HUDEP-2 (cell line): ENCODE results near the gene ST8SIA5.

Source experiments
- DNase-seq, 76 experiments: peaks; one replicate each; lab custom pipeline; 2025; ENCODE audit not compliant: unreplicated experiment in 76 of 76; lab: John Stamatoyannopoulos, UW

ST8SIA5 gene

DNA sequence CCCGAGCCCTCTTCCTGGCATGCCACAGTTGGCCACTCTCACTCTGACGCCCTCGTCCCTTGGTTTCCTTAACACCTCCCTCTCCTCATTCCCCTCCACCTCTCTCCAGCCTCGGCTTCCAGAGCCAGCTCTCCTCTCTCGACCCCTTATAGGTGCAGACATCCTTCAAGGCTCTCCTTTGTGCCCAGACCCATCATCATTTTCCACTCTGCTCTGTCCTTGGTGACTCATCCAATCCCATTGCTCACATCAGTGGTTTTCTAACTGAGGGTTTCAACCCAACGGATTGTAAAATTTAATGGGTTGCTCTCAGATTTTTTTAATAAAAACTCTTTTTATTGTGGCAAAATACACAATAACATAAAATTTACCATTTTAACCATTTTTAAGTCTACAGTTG lies 6.2 kb downstream of the ST8SIA5 start:
- DNase-seq: no peak

DNA sequence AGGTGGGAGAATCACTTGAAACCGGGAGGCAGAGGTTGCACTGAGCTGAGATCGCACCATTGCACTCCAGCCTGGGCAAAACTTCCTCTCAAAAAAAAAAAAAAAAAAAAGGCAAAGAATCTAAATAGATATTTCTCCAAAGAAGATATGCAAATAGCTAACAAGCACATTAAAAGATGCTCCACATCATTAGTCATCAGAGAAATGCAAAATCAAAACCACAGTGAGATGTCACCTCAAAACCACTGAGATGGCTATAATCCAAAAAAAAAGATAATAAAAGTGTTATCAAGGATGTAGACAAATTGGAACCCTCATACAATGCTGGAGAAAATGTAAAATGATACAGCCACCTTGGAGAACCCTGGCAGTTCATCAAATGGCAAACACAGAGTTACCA lies 8.4 kb downstream of the ST8SIA5 start:
- no peak for DNase-seq

GRCh38 chr18:46740046-46740445 lies 16.8 kb downstream of the ST8SIA5 start:
- DNase-seq: no peak

GRCh38 chr18:46738491-46738890 lies 18.4 kb downstream of the ST8SIA5 start:
- no peak for DNase-seq

DNA sequence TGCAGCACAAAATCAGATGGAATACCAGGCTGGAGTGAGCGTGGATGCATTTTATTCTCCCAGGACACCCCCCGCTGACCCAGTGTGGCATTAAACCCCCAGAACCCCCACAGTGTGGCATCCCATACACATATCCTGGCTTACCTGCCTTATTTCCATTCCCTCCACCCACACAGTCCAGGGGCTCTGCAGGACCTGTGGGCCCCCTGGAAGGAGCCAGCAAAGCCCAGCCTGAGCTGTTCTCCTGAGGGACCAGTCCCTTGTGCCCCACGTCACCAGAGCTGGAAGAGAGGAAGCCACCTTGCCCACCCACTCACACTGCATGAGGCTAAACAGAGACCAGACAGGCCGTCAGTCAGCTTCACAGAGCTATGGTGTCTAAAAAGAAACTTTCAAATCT lies 20.1 kb downstream of the ST8SIA5 start:
- DNase-seq: no peak

DNA sequence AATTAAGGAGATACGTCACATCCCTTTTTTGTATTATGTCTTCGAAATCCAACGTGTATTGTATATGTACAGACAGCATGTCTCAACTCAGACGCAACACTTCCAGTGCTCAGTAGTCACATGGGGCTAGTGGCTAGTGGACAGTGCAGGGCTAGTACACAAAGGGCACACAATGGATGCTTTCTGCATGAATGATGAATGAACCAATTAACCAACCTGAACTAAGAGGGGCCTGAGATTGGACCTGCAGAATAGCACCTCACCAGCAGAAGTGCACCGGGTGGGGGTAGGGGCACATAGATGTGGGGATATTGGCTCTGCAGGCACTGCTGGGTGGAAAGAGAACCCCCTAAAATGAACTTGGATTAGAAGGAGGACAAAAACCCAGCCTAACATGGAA lies 20.7 kb downstream of the ST8SIA5 start:
- no peak for DNase-seq

GRCh38 chr18:46734981-46735380 lies 21.9 kb downstream of the ST8SIA5 start:
- DNase-seq: no peak

DNA sequence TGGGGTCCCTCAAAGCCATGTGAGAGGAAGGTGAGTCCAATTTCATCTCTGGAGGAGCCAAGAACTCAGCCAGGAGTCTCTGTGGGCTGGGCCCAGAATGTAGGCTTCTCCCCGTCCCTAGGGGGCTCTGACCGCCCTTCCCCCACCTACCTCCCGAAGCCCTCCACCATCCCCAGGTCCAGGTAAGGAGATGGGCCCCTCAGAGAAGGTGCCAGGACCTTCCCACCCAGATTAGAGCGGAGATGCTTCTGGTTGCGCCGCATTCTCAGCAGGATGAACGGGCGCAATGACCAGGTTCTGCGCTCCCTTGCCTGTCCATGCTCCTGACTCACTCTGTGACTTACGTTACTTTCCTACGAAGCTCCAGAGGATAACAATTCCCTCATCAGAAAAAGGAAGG lies 23.0 kb downstream of the ST8SIA5 start:
- no peak for DNase-seq

- DNase-seq: no peak
Measured at GRCh38 chr18:46732801-46733200, 24.1 kb downstream of the ST8SIA5 start.

DNA sequence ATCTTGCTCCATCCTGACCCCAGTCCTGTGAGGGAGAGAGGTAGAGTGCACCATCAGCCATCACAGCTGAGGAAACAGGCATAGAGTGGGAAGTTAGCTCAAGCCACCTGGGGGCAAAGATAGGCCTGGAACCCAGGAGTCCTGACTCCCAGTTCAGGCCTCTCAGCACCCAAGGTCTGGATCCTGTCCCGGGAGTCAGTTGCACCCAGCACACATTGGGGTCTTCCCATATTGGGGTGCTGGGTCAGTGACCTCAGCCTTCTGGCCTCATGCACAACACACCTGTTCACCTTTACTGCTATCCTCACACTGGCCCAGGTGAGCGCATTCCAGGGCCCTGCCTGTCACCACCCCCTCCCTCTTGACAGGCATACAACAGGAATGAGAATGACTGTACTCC lies 24.7 kb downstream of the ST8SIA5 start:
- DNase-seq: no peak

DNA sequence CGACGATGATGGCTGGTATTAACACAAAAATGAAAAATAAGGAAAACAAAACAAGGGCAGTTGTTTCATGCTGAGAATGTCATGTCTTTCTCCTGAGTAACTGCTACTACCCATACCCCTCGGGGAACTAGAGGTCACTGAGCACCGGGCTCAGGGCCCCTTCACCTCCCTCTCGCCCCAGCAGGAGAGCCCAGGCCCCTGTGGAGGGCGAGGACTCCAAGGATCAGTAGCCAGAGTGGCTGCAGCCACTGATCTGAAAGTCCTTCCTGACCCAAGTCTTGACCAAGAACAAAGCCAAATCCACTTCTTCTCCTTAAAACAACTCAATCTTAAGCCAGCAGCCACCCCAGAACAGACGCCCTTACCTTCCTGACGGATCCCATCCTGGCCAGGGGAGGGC lies 25.5 kb downstream of the ST8SIA5 start:
- DNase-seq: no peak

GRCh38 chr18:46728219-46728930 lies 28.5 kb downstream of the ST8SIA5 start:
- no peak for DNase-seq

DNA sequence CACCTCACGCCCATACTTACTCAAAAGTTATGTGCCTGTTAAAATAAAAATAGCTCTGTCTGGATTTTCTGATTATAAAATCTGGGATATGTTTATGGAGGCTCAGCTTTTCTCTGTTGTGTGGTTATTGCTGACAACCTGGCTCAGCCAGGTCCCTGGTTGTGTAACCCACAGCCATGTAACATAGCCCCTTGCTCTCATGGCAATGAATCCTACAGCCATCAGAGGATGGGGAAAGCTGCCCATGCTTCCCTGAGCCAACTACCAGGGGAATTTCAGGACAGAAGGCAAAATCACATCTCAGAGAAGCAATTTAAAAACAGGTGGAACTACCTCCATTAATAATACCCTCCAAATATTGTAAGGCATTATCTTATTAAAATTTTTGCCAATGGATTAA lies 29.7 kb downstream of the ST8SIA5 start:
- DNase-seq: no peak

DNA sequence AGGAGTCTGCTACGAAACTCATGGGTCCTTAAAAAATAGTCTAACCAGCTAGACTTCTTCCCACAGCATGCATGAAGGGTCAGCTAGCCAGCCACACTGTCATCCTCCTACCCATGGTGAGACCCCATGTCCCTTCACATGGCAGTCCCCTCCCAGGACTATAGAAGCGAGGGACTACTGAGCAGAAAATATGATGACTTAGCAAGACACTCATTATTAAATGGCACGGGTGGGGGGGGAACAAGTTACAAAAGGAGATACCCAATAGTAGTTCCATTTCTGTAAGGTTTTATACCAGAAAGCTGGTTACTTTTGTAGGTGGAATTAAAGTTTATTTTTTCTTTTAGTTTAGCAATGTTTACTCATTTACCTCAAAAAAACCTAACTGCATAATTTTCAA lies 31.5 kb downstream of the ST8SIA5 start:
- no peak for DNase-seq

DNA sequence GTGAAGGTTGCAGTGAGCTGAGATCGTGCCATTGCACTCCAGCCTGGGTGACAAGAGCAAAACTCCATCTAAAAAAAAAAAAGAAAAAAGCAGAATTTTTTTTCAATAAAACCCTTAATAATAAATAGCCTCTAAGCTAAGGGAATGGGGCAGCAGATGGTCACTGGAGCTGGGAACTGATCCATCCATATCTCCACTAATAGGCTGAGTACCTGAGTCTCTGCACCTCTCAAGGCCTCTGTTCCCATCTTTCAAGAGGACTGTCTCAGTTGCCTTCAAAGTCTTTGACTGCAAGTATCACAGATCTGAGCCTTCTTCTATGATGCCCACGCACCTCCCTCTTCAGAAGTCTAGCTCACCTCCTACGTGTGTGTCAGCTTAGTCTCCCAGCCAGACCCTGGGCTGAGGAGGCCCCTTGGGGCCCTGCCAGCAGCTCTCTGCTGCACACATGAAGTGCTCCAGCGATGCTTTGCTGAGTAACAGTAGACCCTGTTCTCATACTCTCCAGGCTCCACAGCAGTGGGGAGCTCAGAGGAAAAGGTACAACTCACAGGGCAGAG lies 32.9 kb downstream of the ST8SIA5 start:
- no peak for DNase-seq

DNA sequence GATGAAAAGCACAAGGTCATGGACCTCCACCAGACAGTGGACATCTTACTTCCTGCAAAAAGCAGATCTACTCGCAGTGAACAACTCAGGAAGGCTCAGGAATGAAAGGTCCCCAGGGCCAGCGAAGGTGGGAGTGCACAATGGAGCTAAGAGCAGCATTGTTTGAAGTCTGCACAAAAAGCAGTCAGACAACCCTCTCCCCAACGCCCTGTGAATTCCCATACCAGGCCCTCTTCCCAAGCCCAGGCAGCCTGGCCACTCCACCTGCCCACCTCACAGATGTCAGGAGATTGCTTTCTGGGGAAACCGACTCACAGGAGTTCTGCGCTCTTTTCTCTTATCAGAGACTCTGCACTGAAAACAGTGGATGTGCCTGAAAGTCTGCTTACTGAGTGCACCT lies 34.8 kb downstream of the ST8SIA5 start:
- DNase-seq: no peak

- no peak for DNase-seq
Measured at GRCh38 chr18:46721331-46721730, 35.5 kb downstream of the ST8SIA5 start.

DNA sequence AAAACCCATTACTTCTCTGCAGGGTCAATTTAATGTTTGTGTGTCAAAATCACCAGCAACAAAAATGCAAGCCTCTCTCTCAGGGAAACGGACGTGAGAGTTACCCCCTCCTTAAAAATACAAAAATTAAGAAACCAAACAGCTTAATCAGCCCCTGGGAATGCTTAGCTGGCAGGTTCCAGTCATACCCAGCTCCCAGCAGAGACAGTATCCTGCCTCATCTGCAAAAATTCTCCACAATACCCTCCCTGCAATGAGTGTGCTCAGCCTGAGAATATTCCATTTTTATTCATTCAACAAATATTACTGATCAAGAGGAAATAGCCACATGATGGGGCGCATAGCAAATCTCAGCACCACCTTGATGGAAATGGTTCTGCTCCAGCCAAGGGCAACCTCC lies 36.3 kb downstream of the ST8SIA5 start:
- no peak for DNase-seq

- DNase-seq: no peak
Measured at GRCh38 chr18:46720092-46720491, 36.8 kb downstream of the ST8SIA5 start.

- no peak for DNase-seq
Measured at GRCh38 chr18:46719388-46719787, 37.5 kb downstream of the ST8SIA5 start.

GRCh38 chr18:46718501-46719341 lies 38.1 kb downstream of the ST8SIA5 start:
- no peak for DNase-seq

- DNase-seq: no peak
Measured at GRCh38 chr18:46716827-46717226, 40.0 kb downstream of the ST8SIA5 start.
